ENCODE data around the gene ERG.

- TF ChIP-seq POLR2A (IDR thresholded peaks at IDR 0.05; ENCODE audit: low read depth, low read length): no peak
- TF ChIP-seq POLR2AphosphoS5 (IDR thresholded peaks at IDR 0.05; ENCODE audit: low read depth, low read length): no peak
- no peak for TF ChIP-seq SPI1 (IDR thresholded peaks at IDR 0.05; ENCODE audit: low read depth, low read length)
Measured at GRCh38 chr21:38499296-38499695, 1.0 kb upstream of the ERG start.
